ENCODE results near the gene VCAM1.

DNA sequence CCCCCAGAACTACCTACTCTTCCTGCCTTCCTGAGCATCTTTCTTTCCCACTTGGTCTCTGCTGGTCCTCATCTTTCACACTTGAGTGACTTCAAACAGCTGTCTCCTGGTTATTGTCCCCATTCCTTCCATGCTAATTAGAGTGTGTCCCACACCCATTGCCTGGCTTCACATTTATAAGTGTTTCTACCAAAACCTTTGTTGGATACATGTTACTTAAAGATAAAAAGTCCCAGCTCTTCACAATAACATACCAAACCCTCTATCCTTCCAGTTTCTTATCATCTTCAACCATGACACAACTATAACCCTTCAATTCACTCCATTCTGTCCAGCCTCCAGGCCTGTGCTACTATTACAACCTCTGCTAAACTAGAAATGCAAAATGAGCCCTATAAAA lies 41.0 kb downstream of the VCAM1 start:
- TF ChIP-seq, protein P1, sequence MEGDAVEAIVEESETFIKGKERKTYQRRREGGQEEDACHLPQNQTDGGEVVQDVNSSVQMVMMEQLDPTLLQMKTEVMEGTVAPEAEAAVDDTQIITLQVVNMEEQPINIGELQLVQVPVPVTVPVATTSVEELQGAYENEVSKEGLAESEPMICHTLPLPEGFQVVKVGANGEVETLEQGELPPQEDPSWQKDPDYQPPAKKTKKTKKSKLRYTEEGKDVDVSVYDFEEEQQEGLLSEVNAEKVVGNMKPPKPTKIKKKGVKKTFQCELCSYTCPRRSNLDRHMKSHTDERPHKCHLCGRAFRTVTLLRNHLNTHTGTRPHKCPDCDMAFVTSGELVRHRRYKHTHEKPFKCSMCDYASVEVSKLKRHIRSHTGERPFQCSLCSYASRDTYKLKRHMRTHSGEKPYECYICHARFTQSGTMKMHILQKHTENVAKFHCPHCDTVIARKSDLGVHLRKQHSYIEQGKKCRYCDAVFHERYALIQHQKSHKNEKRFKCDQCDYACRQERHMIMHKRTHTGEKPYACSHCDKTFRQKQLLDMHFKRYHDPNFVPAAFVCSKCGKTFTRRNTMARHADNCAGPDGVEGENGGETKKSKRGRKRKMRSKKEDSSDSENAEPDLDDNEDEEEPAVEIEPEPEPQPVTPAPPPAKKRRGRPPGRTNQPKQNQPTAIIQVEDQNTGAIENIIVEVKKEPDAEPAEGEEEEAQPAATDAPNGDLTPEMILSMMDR (IDR thresholded peaks at IDR 0.05): no peak
- TF ChIP-seq POLR2A (IDR thresholded peaks at IDR 0.05): no peak

All from heart left ventricle (tissue), 13 donors.